Thyroid gland (tissue), 4 donors: ENCODE data around the gene CCDC188. TPM values are rescaled to one million over a fixed set of nuclear protein-coding genes. Genes with fewer than 3 reads are reported as not detected.

Experiments used
- DNase-seq, 2 donors: peaks; one replicate each; pipeline ENCODE4 v3.0.0-alpha.2; 2019
- H3K27ac ChIP-seq, 3 donors: fragments of 200-600 bp; sonication (generic); 1 replicate in 2 of 3; 2 replicates in 1 of 3; pipeline ENCODE4 v1.5.1; 2016 to 2019; ENCODE audit warnings: mild to moderate bottlenecking in 1 of 3, moderate library complexity in 1 of 3
- H3K27me3 ChIP-seq: fragments of 200-600 bp; sonication (generic); one replicate; pipeline ENCODE4 v1.5.1; 2019
- H3K36me3 ChIP-seq, 2 donors: fragments of 200-600 bp; sonication (generic); one replicate each; pipeline ENCODE4 v1.5.1; 2016 to 2019
- H3K4me1 ChIP-seq, 2 donors: fragments of 200-600 bp; sonication (generic); one replicate each; pipeline ENCODE4 v1.5.1; 2017 to 2019
- H3K4me3 ChIP-seq, 3 donors: fragments of 200-600 bp; sonication (generic); replicated peaks in 1 of 3; 1 replicate in 2 of 3; 2 replicates in 1 of 3; pipeline ENCODE4 v1.5.1; 2016; ENCODE audit warnings: mild to moderate bottlenecking in 1 of 3
- H3K9me3 ChIP-seq: fragments of 200-600 bp; sonication (generic); one replicate; pipeline ENCODE4 v1.5.1; 2017
- CTCF ChIP-seq, 6 experiments: fragments of 200-600 bp in 3 of 6; fragments of 450-650 bp in 3 of 6; sonication (generic) in 3 of 6; IDR thresholded peaks; one replicate each; pipeline ENCODE4 v1.5.1; 2016 to 2019; ENCODE audit warnings: antibody characterized with exemption in 6 of 6, mild to moderate bottlenecking in 2 of 6, inconsistent platforms in 1 of 6, moderate library complexity in 1 of 6
- POLR2A ChIP-seq, 2 donors: fragments of 450-650 bp; IDR thresholded peaks; one replicate each; pipeline ENCODE4 v1.6.1; 2017; ENCODE audit warnings: antibody characterized with exemption in 2 of 2, mild to moderate bottlenecking in 2 of 2, moderate library complexity in 1 of 2
- WGBS, 2 donors: methylation state at CpG; one replicate each; pipeline ENCODE4 v1.1.5; 2017; 5-methylcytosine and 5-hydroxymethylcytosine counted together
- intact Hi-C: fragments of 100-400 bp; cut with DNase I; formaldehyde crosslinking; loops from one replicate; pipeline ENCODE4 v1.15.1; 2023
- total RNA-seq, 4 donors: library from RNA; depleted of rRNA; stranded (reverse); fragments of >200 nt; gene quantifications; one replicate each; pipeline ENCODE4 v1.2.3, GENCODE V29; 2016

The CCDC188 gene
- total RNA-seq, 4 donors from 2014 or later: 0.39 to 2.1 TPM; not detected in 2

- TF ChIP-seq CTCF (IDR thresholded peaks at IDR 0.05) (no peak), POLR2A (IDR thresholded peaks at IDR 0.05) (no peak)
- H3K4me3 ChIP-seq: no peak overlapping the region
- DNase-seq: no peak
- intact Hi-C loops: no loop called here
- H3K9me3 ChIP-seq: no peaks in the 10 kb centered on the region
- H3K27me3 ChIP-seq: no peaks in the 10 kb centered on the region
- peaks cover 11 to 14% of the 10 kb centered on the region in 2 donors for H3K4me1 ChIP-seq
- peaks cover 52 to 56% of the 10 kb centered on the region in 2 donors for H3K36me3 ChIP-seq
- H3K27ac ChIP-seq: no peak overlapping the region
- 93 to 100% methylated on average over 4 to 6 of the region's 7 CpGs for WGBS, 2 donors
Observed at GRCh38 chr22:20107471-20107901, 43.4 kb downstream of the CCDC188 start.

DNA sequence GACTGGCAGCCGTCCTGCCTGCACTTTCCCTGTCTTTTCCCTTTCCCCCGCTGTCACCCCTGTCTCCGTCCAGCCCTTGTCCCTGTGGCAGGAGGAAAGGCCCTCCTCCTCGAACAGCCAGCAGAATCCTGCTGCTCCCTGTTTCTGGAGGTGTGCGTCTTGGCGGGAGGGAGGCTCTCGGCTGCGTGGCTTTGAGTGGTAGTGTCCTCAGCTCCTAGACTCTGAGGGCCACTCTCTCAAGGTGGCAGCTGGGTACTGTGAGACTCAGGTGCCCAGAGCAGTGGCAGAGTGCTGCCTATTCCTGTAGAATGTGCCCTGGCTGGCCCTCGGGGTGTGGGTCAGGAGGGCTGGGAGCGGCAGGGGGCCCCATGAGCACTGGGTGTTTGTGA, 44.0 kb downstream of the CCDC188 start:
- Histone ChIP-seq H3K36me3 (peaks cover 54 to 56% of the 10 kb centered on the region in 2 donors), H3K4me3 (no peak overlapping the region), H3K27me3 (no peaks in the 10 kb centered on the region), H3K4me1 (peaks cover 11 to 14% of the 10 kb centered on the region in 2 donors), H3K27ac (no peak overlapping the region), H3K9me3 (no peaks in the 10 kb centered on the region)
- TF ChIP-seq POLR2A (IDR thresholded peaks at IDR 0.05): no peak
- TF ChIP-seq CTCF (IDR thresholded peaks at IDR 0.05): no peak
- WGBS, 2 donors: 92 to 96% methylated on average over 9 to 10 of the region's 10 CpGs
- intact Hi-C loops: no loop called here
- DNase-seq: no peak

DNA sequence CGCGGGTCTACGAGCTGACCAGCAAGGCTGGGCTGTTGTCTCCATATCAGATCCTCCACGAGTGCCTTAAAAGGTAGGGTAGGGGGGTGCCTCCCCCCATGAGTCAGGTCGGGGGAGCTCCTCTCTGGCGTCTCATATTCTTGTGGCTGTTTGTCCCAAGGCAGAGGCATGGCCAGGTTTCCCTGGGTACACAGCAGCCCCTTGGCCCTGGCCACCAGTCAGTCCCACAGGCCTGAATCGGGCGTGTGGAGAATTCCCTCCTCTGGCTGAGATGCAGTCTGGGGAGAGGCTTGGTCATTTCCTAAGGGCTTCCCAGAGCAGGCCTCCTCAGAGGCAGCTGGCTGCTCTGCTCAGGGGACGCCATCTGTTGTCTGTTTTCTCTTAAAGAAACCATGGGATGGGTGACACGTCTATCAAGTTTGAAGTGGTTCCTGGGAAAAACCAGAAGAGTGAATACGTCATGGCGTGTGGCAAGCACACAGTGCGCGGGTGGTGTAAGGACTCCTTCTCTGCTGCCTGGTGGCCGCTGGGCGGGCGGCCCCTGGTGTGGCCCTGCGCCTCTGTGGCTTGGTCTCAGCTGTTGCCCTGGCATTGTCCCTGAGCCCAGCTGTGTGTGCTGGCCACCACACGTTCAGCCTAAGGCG, 44.5 kb downstream of the CCDC188 start:
- no peaks in the 10 kb centered on the region for H3K9me3 ChIP-seq
- no peaks in the 10 kb centered on the region for H3K27me3 ChIP-seq
- WGBS, 2 donors: 96% methylated on average over 15 to 16 of the region's 20 CpGs
- no peak overlapping the region for H3K27ac ChIP-seq
- peaks cover 11 to 14% of the 10 kb centered on the region in 2 donors for H3K4me1 ChIP-seq
- DNase-seq: no peak
- TF ChIP-seq POLR2A (IDR thresholded peaks at IDR 0.05): no peak
- TF ChIP-seq CTCF (IDR thresholded peaks at IDR 0.05): no peak
- peaks cover 53 to 59% of the 10 kb centered on the region in 2 donors for H3K36me3 ChIP-seq
- intact Hi-C loops: no loop called here
- H3K4me3 ChIP-seq: no peak overlapping the region

GRCh38 chr22:20105456-20106204, 45.2 kb downstream of the CCDC188 start:
- no peak for TF ChIP-seq POLR2A (IDR thresholded peaks at IDR 0.05)
- no peak for TF ChIP-seq CTCF (IDR thresholded peaks at IDR 0.05)
- Histone ChIP-seq H3K27me3 (no peaks in the 10 kb centered on the region), H3K4me1 (peaks cover 11 to 14% of the 10 kb centered on the region in 2 donors), H3K36me3 (peaks cover 53 to 61% of the 10 kb centered on the region in 2 donors), H3K4me3 (no peak overlapping the region), H3K27ac (peak overlapping the region in 2 of 3 donors; percentile 15 to 17), H3K9me3 (no peaks in the 10 kb centered on the region)
- WGBS, 2 donors: 88 to 97% methylated on average over 7 of the region's 7 CpGs
- no peak for DNase-seq
- intact Hi-C loops: no loop called here
